GM21528 (cell line): ENCODE results near the gene MED17.

Experiments
- ATAC-seq: cut with Tn5 transposase; IDR thresholded peaks from one replicate; pipeline ENCODE4 v1.9.1; 2021; ENCODE audit warnings: mild to moderate bottlenecking, moderate library complexity; ENCODE audit not compliant: unreplicated experiment, low FRiP score

Gene MED17

DNA sequence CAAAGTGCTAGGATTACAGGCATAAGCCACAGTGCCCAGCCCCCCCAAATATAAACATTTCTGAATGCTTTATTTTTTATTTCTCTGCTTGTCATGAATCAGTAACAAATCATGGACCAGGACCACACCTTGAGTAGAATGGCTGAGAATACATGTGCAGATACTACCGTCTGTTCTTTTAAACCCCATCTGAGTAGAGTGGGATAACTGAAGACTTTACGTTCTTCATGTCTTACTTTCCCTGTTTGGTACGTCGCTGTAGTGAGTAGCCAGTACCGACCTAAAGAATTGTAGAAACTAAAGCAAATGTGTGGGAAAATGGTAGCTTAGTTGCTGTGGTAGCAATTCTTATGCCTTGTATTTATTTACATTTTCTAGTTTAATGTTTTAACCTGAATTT, 29.9 kb downstream of the MED17 start:
- ATAC-seq: no peak

DNA sequence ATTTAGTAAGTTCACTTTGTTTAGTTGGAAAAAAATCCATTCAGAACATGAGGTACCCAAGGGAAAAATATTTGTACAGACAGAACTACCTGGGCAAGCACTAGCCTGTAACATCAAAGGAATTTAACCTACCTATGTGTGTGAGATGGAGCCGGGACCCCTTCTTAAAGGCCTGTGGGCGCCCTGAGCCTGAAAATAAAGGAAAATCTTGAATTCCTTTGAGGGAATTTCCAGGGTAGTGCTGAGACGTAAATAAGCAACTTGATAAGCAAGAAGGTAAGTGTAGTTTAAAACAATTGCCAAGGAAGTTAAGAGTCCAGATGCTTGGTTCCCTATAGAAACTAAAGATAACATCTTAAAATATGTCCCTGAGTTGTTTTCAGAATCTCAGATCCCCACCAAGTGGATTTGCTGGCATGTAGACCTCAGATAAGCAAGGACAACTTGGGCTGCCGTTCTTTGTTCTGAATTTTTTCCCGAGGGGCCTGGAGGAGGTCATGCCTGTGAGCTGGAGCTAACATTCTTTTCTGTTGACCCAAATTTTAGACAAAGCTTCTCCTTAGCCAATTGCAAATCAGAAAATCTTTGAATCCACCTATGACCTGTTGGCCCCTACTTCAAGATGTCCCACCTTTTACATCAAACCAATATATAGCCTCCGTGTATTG, 31.0 kb downstream of the MED17 start:
- ATAC-seq: no peak

DNA sequence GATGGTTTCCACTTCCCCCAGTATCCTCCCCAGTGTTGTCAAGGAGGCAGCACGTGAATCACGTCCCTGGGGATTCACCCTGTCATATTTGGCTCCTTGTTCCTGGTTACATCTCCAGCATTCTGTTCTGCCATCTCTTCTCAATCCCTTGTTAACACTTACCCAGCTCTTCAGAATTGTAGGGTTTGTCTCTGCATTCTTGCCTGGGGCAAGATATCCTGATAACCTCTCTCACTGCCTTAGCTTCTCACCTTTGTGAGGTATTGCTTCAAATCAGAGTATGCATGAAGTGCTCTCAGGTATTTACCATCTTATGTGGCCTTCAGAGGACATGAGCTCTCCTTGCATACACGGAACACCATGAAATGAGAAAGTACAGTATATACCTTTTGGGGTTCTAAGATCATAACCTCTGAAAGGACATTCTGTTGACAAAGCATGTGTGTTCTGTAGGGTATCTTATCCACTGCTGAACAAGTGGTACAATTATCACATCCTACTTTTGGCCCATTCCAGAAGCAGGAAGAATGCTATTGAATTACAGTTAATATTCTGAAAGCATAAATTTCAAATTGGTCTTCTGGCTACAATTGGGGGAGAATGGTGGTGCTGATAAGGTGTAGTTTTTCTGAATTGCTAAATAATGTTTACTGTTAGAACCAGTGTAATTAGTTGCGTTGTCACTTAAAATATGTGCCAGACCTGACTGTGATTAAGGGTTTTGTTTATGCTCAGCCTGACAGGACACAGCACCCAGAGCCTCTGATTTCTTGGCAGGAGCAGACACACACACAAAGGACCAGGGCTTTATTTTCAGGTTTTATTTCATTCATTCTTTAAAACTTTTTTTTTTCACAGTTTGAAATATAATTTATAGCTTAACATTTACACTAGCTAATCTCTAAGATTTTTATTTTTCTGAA, 33.6 kb downstream of the MED17 start:
- ATAC-seq: no peak

DNA sequence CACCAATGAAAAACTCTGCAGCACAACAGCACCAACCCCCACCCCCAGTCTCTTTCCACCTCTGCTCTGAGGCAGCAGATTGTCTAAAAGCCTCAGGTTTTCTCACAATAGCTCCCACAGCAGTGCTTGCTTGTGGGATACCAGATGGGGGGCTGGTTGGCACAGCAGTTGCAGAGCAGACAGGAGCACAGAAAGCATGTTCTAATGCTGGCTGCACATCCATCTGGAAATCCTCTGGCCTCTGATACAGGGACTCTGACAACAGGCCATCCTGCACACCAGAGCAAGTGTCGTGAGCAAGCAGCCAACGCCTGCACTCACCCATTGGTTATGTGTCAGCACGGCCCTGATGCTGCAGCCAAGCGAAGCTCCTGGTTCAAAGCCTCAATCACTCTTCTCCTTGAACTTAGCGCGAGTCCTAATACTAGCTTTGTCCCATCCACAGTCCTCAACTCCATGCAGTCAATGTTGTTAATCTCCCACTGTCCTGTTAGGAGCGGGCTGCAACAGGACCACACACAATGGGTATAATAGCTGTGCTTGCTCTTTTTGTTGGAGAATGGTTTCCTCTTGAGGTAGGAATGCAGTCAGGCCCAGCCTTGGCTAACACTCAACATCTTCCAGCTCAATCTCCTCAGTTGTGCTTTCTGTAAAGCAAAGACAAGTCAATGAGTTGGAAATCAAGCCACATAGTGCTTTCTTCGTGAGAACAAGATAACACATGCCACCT, 36.0 kb downstream of the MED17 start:
- no peak for ATAC-seq

DNA sequence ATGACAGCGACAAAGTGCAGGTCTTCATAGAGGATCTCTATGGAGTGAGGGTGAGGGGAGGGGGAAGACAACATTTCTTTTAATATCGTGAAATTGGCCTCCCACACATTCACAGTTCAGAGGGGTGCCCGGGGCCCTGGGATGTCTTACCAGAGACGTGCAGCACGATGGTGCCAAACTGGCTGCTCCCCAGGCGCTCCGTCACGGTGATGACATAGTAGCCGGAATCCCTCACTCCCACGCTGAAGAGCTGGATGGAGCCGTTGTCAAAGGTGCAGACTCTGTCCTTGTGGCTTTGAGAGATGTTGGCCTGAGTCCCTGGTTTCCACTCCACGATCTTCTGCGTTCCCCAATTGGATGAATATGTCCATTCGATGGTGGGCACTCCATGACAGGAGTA, 36.8 kb downstream of the MED17 start:
- no peak for ATAC-seq

DNA sequence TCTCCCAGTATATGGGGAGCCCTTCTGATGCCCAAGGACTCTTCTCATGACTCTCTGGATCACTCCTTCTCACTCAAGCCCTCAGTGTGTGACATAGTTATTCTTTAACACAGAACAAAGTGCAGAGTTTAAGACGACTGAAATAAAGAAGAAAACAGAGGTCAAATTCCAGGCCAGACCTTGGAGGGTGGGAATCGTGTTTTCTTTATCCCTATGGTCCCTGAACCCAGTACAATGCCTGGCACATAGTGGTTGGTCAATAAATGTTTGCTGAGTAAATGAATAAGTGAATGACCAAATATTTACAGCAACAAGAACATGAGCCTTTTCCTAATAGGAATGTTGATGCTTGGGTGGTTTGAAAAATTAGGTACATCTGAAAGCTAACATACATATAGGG, 37.5 kb downstream of the MED17 start:
- ATAC-seq: no peak

DNA sequence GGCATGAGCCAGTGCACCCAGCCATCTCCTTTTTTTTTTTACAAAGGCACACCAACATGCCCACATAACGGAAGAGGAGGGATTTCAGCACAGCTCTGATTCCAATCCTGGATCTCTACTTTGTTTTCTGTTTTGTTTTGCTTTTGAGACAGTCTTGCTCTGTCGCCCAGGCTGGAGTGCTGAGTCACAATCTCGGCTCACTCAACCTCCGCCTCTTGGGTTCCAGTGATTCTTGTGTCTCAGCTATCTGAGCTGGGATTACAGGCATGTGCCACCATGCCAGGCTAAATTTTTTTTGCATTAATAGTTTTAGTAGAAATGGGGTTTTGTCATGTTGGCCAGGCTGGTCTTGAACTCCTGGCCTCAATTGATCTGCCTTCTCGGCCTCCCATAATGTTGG, 38.3 kb downstream of the MED17 start:
- no peak for ATAC-seq

DNA sequence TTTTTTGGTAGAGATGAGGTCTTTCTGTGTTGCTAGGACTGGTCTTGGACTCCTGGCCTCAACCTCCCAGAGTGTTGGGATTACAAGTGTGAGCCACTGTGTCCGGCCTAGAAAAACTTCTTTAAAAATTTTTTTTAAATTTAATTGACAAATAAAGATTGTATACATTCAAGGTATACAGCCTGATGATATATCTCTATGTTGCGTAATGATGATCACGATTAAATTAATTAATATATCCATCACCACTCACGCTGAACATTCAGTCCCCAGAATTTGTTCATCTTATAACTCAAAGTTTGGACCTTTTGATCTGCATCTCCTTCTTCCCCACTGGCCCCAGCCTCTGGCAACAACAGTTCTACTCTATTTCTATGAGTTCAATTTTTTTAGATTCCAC, 39.1 kb downstream of the MED17 start:
- ATAC-seq: no peak

DNA sequence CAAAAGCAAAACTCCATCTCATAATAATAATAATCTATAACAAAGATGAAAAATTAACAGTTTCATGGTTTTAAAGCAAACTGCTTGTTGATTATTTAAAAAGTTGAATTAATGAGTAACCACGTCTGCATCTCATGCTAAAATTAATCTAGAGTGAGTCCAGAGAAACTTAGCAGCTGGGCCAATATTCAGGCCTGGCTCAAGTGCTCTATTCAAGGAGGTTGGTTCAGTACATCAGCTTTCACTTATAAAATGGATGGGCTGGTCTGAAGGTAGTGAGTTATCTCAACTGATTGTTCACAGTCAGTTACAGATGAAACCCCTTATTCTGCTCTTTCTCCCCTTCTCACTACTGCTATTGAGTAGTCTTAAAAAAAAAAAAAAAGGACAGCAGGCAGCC, 43.3 kb downstream of the MED17 start:
- ATAC-seq: no peak

DNA sequence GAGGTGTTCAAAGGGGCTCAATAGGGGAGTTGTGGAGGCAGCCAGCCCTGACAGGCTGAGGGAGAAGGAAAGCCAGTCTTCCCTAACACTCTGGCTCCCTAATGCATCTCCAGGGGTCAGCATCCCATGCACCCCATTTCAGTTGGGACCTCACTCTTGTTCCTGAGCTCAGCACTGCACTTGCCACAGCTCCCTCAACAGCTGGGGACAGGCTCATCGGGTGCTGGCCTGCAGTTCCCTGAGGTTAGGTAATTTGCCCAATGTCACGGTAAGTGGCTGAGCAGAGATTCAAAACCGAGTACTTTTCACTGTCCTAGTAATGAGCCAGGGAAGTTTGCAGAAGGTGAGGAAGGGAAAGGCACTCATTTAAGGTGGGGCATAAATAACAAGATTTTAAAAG, 45.5 kb downstream of the MED17 start:
- ATAC-seq: no peak

DNA sequence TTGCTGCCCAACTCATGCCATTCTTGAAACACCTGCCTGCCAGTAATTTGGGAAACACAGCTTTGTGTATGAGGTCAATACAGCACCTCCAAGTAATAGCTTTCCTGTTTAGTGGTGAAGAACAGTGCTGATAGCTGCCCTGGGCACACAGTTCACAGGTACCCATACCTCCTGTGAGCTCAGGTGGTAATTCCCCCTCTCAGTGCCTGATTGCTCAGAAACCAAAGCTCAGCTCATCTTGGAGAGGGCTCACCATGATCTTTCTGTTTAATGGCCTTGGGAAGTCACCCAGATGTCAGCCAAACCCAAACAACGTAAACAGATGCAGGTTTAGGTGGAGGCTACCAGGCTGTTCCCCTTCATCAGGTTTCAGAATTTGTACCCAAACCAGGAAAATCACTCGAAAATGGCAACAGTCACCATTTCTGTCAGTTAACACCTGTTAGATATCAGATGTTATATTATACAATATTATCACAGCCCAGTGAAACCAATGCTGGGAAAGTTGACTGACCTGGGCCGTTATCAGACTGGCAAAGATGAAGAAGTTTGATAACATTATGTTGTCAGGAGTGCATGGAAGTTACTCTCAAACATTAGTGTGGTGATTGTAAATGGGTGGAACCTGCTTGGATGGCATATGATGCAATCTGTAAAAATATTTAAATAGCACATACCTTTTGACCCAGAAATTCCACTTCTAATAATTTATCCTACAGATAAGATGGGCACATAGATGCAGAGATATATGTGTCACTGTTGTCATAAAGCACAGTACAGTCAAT, 47.5 kb downstream of the MED17 start:
- ATAC-seq: no peak

DNA sequence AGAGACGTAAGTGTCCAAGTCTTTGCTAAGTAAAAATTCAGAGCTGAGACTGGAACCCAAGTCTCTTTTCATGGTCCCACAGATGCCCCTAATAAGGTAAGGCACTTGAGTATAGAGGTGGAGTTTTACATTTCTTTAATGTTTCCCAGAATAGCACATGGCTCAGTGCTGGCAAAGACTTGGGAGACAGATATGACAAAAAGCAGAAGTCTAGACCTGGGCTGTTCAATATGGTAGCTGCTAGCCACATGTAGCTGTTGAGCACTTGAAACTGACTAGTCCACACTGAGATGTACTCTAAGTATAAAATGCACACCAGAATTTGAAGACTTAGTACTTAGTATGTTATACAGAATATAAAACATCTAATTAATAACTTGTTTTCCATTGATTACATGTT, 48.7 kb downstream of the MED17 start:
- no peak for ATAC-seq

DNA sequence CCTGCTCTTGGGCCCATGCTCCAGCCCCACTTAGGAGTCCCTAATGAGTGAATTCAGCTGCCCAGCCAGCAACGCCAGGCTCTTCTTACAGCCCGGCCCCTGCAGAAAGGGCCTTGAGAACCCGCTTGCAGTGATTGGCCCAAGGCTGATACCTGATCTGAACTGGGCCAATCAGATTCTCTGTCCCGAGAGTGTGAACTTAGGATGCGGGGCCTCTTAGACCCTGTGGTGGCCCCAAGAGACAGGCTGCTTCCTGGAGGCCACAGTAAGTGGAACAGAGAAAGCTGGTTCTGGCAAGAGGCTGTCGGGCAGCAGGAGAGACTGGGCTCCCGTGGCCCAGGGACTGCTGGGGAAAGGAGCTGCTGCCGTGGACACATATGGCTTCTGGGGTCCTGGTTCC, 54.9 kb downstream of the MED17 start:
- no peak for ATAC-seq

DNA sequence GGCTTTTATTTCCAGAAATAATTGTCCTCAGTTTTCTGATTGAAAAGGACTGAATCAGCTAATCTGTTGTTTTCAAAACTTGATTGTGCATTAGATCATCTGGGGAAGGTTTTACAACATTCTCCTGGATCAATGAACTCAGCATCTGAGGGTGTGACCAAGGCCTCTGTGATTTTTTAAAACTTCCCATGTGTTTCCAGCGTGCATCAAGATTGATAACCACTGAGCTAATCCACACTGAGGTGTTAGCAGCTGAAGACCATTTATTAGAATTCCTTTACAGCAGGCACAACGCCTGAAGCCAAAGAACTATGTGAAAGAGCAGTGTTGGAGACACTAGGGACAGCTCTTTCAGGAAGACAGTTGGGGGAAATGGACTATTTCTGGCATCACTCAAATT, 56.1 kb downstream of the MED17 start:
- ATAC-seq: no peak

DNA sequence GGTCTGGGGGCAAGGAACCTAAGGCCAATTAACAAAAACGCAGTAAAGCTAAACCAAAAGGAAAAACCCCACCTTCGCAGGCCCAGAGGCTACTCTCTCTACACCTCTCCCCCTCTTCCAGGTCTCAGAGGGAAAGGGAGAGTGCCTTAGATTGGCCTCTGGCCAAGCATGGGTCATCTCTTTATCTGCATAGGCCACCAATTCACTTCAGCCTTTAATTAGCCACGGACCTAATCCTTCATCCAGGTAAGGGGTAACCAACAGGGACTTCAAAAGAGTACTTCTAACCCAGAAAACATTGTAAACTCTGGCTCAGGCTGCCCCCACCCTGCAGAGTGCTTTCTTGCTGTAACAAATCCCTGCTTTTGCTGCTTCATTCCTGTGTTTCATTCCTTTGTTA, 56.9 kb downstream of the MED17 start:
- ATAC-seq: no peak

DNA sequence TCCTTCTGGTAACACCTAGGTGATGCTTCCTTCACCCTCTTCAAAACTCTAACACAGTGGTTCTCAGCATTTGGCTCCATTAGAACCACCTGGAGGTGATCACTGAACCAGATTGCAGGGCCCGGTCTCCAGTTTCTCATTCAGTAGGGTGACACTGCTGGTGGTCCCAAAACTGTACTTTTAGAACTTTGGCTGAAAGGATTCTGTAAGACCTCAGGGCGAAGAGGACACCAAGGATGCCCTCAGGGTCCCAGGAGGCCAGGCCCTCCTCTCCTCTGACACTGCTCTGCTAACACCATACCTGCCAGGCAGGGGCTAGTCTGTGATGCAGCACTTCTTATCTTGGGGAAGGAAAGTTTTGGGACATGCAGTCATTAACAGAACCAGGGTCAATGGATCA, 57.4 kb downstream of the MED17 start:
- ATAC-seq: no peak

DNA sequence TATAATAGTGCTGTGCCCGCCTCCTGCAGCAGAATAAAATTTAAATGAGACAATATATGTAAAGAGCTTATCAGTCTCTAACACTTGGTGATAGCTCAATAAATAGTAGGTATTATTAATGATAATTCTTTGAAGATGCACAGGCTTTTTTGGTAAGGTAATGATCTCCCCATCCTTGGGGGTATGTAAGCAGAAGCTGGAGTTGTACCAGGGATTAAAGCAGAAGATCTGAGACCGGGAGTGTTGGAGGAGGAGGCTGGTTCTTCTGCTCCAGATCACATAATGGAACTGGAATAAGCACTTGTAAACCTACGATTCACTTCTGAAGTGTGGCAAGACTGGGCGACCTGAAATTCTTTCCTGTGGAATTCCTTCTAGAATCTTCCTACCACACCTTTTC, 58.0 kb downstream of the MED17 start:
- ATAC-seq: no peak

DNA sequence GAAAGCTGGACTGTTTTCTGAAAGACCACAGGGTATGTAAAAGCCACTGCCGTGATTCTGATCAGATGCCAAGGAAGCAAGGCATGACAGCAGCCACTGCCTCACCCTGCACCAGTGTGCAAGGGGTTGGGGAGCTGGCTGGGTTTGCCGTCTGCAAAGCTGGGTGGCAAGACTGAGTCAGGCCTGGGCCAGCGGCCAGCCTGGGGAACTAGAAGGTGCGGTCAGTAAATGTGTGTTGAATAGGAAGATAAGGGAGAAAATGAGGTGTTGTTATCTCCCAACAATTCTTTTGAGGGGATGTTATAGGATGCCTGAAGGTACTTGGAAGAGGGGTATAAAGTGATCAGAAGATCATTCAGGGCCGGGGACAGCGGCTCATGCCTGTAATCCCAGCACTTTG, 58.4 kb downstream of the MED17 start:
- ATAC-seq: no peak

DNA sequence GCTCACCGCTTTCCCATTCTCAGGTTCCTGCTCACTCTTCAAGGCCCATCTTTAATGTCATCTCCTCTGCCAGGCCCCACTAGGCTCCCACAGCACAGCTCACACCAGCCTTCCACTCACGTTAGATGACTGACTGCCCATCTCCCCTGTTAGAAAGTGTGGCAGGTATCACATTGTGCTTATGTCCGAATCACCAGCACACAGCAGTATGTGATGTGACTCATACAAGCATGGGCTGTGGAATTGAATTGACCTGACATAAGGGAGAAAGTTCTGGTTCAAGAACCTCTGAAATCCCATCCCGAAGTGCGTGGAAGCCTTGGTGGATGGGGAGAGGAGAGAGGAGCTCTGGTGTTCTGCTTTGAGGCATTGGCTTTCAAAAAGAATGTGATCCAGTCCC, 59.8 kb downstream of the MED17 start:
- ATAC-seq: no peak

DNA sequence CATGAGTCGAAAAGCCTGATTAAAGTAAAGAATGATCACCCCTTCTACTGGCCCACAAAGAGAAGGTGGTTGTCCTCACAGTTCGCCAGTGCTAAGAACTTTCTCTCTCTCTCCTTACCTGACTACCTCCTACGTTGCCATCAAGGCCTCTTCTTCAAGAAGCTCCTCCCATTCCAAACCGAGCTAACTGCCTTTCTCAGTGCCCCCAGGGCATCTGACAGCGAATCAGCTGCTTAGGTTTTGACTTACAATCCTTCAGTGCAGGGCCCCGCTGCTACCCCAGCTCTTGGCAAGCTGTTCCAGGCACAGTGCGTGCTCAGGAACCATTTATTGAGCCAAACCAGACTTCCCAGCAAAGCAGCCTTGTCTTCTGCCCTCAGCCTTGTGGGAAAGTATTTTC, 60.5 kb downstream of the MED17 start:
- no peak for ATAC-seq
